Renal cortical epithelial cell (primary cell): Measurements from ENCODE around the gene CCDC158. TPM values are rescaled to one million over a fixed set of nuclear protein-coding genes. Genes with fewer than 3 reads are reported as not detected.
"Not testable (repeated sequence)": the region's sequence is repeated elsewhere in the genome, so short reads cannot be mapped to it uniquely, and the experiment has no call there.

Experiments
- DNase-seq: peaks from one replicate; pipeline ENCODE4 v3.0.0-alpha.2; 2011; ENCODE audit warnings: low read depth
- total RNA-seq: library from RNA; depleted of rRNA; stranded (reverse); fragments of >200 nt; gene quantifications from 2 replicates; pipeline ENCODE4 v1.2.3, GENCODE V29; 2014

The CCDC158 gene
- total RNA-seq, 1 donor from 2014 or later = 3.8 TPM

DNA sequence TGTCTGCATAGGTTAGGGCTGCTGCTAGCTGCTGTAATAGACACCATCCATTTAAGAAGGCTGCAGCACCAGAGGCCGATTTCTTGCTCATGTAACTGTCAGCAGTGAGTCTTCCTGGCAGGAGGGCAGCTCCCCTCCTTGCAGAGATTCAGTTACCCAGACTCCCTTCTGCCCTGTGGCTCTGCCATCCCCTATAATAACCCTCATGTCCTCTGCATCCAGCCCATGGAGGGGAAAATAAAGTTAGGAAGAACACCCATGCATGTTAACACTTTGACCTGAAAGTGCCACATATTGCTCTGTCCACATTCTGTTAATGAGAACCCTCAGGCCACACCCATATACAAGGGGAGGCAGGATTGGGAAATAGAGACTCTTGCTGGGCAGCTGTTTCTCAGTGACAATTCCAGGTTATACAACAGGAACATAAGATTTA is 109.0 kb downstream of the CCDC158 start:
- peak; percentile 28 for DNase-seq

DNA sequence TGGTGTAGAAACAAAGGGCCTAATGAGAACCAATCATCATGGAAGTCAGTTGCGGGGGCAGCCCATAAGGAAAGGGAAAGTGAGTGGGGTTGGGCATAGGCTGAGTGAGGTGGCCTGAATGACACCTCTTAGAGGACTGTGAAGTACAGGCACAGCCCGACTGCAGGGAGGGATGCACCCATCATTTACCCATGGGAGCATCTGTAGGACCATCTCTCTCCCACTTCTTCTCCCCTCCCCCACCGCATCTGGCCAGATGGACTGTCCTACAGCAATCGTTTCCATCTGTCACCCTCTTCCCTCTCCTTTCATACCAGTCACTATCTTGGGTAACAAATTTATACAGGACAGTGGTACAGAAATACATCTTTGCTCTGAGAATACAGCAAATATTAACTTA is 110.3 kb downstream of the CCDC158 start:
- no peak for DNase-seq

DNA sequence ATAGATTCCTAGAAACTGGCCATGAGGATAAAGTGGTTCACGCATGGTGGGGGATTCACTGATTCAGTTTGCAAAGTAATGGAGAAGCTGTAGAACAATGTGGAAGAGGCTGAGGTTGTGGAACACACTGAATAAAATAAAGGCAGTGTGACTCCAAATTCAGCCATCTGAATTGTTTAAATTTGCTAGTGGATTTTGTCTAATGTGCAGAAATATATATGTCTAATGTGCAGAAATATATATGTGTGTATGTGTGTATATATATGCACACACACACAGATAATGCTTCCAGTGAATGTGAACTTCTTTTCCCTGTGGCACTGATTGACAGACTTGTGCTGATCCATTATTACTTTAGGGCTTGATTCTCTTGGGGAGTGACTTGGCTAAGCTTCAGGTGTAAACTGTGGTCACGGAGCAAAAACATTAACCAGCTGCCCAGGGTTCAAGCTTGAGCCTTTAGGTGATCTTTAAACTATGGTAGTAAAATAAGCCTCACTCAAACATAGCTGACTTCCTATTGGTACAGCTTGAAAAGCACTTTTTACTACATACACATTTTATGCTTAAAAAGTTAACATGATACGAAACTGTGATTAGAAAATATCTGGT is 110.9 kb downstream of the CCDC158 start:
- DNase-seq = no peak

- DNase-seq = no peak
Measured at GRCh38 chr4:76308548-76308947, 112.4 kb downstream of the CCDC158 start.

- no peak for DNase-seq
Measured at GRCh38 chr4:76307660-76308014, 113.3 kb downstream of the CCDC158 start.

- DNase-seq = no peak
Measured at GRCh38 chr4:76306882-76307659, 113.9 kb downstream of the CCDC158 start.

DNA sequence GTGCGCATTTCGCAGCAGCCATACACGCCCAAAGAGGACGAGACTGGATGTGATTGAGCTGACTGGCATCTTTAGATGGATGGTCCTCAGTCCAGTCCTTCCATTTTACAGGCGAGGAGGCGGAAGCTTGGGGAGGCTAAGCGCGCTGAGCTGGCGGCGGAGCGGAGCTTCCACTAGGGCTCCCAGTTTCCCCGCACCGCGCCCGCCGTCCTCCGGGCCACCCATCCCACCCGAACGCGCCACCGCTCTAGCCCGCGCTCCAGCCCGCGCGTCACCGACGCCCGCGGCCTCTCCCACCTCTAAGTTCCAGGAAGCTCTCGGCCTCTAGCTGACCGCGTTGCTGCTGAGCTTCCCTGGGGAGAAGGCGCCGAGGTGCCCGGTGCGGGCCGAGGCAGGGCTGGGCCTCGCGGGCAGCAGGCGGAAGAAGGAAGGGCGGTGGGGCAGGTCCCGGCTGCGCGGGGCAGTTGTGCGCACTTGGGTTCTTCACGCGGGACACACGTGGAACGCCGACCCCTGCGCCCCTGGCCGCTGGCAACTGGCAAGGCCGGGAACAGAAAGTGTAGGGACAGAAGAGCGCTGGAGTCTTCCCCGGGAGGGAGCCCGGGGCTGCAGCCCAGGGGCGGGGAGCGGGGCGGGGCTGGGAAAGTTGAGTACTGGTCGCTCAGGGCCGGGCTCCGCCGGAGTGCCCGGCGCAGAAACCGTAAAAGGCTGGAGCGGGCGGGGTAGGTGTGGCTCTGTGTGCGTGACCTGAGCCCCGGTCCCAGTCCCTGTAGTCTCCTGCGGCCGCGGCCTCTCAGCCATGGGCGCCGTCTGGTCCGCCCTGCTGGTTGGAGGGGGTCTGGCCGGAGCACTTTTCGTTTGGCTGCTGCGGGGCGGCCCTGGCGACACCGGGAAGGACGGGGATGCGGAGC is 114.7 kb downstream of the CCDC158 start, which contains the start of gene STBD1:
Gene STBD1, plus strand, starts transcription at position 763 of the 911 bp plus-strand sequence. Its CDS starts 37 bp downstream, at position 800.
- DNase-seq = no peak

GRCh38 chr4:76305033-76305687 is 115.8 kb downstream of the CCDC158 start:
- no peak for DNase-seq

DNA sequence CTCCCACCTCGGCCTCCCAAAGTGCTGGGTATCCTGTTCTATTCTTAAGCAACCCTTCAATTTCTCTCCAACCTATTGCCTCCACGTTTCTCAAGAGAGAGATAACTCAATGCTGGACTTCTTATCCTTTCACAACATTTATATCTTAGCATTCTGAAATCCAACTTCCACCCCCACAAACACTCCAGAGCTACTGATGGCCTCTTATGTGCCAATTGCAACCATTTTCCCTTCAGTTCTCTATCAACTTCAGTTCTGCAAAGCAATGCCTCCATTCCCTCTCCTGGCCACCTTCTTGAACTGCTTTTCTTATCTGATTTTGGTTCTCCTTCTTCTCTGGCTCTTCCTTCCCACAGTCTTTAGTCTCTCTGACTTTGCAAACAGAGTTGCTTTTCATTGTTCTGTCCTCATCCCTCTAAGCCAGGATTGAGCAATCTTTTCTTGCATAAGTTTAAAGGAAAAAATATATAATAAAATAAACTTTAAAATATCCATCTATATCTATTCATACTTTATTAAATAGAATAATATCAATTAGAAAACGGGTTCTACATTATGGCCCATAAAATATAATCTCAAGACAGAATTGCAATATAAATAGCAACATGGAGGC is 118.0 kb downstream of the CCDC158 start:
- DNase-seq = no peak

- no peak for DNase-seq
Measured at GRCh38 chr4:76301775-76302162, 119.2 kb downstream of the CCDC158 start.

DNA sequence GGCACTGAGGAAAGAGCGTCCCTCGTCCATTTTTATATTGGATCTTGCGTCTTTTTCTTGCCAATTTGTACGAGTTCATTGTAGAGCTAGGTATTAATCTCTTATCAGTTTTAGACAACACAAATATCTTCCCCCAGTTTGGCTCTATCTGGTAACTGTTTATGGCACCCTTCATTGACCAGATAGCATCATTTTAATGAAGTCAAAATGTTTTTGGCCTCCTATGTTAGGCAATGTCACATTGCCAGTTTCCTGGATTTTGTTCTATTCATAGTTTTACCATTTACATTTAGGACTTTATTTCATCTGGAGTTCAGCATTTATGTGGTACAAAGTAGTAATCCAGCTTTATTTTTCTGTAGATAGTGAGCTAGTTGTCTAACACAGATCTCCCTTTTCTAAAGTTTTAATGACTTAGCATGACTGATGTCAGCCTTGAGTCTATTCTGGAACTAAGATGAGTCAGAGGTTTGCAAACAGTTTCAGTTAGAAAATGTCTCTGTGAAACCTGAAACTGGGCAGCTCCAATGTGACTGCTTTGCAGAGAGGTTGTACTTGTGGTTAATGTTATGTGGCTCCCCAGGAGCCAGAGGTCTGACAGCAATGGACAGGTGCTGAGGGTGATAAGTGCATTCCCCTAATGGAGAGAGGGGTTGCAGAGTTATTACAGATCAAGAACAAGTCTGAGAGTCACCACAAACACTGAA is 119.7 kb downstream of the CCDC158 start:
- peak; percentile 95 for DNase-seq

- no peak for DNase-seq
Measured at GRCh38 chr4:76300012-76300411, 120.9 kb downstream of the CCDC158 start.

DNA sequence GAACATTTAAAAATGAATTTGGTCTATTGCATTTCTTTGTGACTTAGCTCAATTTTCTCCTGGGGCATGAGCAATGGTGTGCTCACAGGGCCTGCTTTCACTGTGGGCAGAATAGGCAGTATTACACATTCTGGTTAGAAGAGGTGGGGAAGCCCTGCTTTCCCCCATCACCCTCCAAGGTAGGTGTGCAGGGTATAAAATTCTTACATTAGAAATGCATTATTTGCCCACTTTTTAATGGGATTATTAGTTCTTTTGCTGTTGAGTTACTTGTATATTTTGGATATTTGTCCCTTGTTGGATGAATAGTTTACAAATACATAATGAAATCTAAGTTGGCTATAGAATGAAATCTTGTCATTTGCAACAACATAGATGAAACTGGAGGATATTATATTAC is 122.7 kb downstream of the CCDC158 start:
- no peak for DNase-seq

GRCh38 chr4:76296286-76296820 is 124.6 kb downstream of the CCDC158 start:
- no peak for DNase-seq

- DNase-seq = no peak
Measured at GRCh38 chr4:76293772-76294171, 127.2 kb downstream of the CCDC158 start.

- DNase-seq = peak; percentile 90
Measured at GRCh38 chr4:76292730-76293129, 128.2 kb downstream of the CCDC158 start.

DNA sequence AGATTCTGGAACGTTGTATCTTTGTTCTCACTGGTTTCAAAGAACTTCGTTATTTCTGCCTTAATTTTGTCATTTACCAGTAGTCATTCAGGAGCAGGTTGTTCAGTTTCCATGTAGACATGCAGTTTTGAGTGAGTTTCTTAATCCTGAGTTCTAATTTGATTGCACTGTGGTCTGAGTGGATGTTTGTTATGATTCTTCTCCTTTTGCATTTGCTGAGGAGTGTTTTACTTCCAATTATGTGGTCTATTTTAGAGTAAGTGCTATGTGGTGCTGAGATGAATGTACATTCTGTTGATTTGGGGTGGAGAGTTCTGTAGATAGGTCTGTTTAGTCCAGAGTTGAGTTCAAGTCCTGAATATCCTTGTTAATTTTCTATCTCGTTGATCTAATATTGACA is 133.1 kb downstream of the CCDC158 start:
- not testable (repeated sequence) for DNase-seq

GRCh38 chr4:76283900-76284299 is 137.0 kb downstream of the CCDC158 start:
- no peak for DNase-seq

DNA sequence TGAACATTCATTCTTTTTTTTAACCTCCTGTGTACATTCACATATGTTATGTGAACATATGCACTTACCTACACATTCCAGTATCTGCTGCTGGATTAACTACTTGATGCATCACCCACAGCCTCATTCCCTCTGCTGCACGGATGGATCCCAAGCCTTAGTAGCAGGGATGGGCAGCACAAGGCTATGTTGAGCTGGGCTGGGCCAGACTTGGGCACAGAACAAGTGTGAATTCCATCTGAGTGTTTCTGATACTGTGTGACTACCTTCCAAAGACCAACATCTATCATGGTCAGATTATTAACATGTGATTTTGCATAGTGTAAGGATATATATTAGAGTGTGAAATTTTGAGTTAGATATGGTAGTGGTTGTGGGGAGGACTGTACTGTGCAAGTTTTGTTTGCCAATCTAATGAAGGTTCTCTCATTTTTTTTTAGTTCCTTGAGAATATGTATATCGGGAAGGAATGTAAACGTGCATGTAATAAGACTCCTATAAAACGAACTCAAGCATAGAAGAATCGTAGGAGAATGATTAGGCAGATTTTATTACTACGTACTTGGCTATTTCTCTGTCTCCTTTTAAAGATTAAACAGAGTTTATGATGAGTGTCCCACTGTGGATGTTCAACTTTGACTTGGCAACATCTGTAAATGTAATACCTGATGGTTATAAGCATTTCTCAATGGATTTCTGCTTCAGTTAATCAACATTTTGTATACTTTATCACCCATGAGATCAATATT is 137.8 kb downstream of the CCDC158 start:
- peak; percentile 29 for DNase-seq

- not testable (repeated sequence) for DNase-seq
Measured at GRCh38 chr4:76281594-76281993, 139.3 kb downstream of the CCDC158 start.
